Activated CD4-positive, alpha-beta memory T cell treated with anti-CD3 and anti-CD28 coated beads, Interleukin-2, amount 10 ng/mL, durations not matched to agents 7 days and 5 days (primary cell): ENCODE measurements around the gene MNDA. TPM values are rescaled to one million over a fixed set of nuclear protein-coding genes. Genes with fewer than 3 reads are reported as not detected.

ENCODE experiments used
- CTCF ChIA-PET: fragments of 350-600 bp; sonication (Branson Sonifier 250); formaldehyde crosslinking; loops from one replicate; lab custom pipeline; 2021; ENCODE audit warnings: antibody characterized with exemption, inconsistent platforms; lab: Charles Lee
- POLR2A ChIA-PET: fragments of 350-600 bp; sonication (Branson Sonifier 250); formaldehyde crosslinking; loops from one replicate; lab custom pipeline; 2021; ENCODE audit warnings: antibody characterized with exemption; lab: Charles Lee
- DNase-seq: peaks from one replicate; pipeline ENCODE4 v3.0.0-alpha.2; 2020
- H3K27ac Mint-ChIP-seq: one replicate; pipeline ENCODE4 v1.8.0; 2021; ENCODE audit warnings: mild to moderate bottlenecking, mixed read lengths
- H3K27me3 Mint-ChIP-seq: one replicate; pipeline ENCODE4 v1.8.0; 2021; ENCODE audit warnings: mixed read lengths
- H3K36me3 Mint-ChIP-seq: one replicate; pipeline ENCODE4 v1.8.0; 2021; ENCODE audit warnings: low read depth, mixed read lengths
- H3K4me1 Mint-ChIP-seq: one replicate; pipeline ENCODE4 v1.8.0; 2021; ENCODE audit warnings: mixed read lengths
- H3K4me3 Mint-ChIP-seq: one replicate; pipeline ENCODE4 v1.8.0; 2021; ENCODE audit warnings: mild to moderate bottlenecking, mixed read lengths
- H3K9me3 Mint-ChIP-seq: one replicate; pipeline ENCODE4 v1.8.0; 2021; ENCODE audit warnings: mixed read lengths
- total RNA-seq, 2 experiments: library from RNA; stranded (reverse); gene quantifications; one replicate each; pipeline ENCODE4 v1.2.3, GENCODE V29; 2021

Gene MNDA
- not detected for total RNA-seq

DNA sequence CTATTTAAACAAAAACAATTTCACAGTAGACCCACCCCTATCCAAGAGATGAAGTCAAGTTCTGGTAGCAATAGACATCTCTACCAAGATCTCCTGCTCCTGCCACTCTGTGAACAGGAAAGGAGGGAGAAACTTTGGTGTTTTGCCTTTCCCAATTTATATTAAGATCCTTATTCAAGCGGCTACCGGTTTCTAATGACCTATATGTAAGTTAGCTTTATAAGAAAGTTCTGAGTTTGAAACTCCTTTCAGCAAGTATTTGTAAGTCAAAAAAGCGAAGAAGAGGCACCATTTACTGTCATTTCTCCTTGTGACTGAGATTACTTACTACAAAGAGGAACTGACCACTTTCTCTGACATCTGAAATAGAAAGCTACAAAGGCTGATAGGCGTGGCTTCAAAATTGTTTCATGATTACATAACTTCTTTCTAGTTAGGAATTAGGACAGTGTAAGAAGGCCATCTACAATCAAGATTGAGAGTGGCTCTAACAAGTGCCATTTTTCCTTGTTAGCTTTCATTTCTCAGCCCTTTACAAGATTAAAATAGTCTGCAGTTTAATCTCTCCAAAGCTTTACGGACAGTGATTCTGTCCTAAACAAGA lies at the start of gene MNDA:
Gene MNDA, plus strand, starts transcription at position 448 of the 604 bp plus-strand sequence. CDS start 10,803 bp downstream, outside the sequence.
- ChIA-PET CTCF (no interaction called here), POLR2A (interaction anchor here (1.3 kb wide), 1 partner anchor 12 kb away, joined by 4 read pairs; no protein-coding TSS in a partner anchor)
- no peaks in the 10 kb centered on the region for H3K27me3 Mint-ChIP-seq
- peaks cover 28% of the 10 kb centered on the region for H3K36me3 Mint-ChIP-seq
- H3K9me3 Mint-ChIP-seq, result peaks cover 30% of the 10 kb centered on the region
- DNase-seq, result no peak
- peak within 1 kb of the TSS; percentile 23 for H3K27ac Mint-ChIP-seq
- H3K4me3 Mint-ChIP-seq, result no peak within 1 kb of the TSS
- H3K4me1 Mint-ChIP-seq, result peaks cover 12% of the 10 kb centered on the region

DNA sequence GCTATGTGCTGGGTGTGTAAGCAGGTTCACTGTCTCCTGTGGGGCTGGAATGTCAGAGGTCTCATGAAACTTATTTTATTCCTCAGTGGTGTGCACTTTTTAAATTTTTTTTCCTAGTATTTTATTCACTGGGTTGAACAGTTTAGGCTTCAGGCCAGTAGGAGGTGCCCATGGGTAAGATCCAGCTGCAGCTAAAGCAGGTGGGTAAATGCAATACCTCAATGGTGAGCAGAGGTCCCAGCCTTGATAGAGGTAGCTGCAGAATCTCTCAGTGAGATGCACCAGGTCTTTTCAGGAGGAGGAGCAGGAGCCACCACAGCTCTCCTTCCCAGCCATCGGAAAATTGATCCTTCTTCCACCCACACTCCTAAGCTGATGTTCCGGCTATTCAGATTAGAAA lies 37.5 kb upstream of the MNDA start:
- peaks cover 2% of the 10 kb centered on the region for H3K27me3 Mint-ChIP-seq
- no peak overlapping the region for H3K27ac Mint-ChIP-seq
- ChIA-PET CTCF (interaction anchor here (0.9 to 2.6 kb wide), 7 partner anchors 26 to 360 kb away, joined by 3 to 19 read pairs (median 3); partner anchors contain the start of gene AIM2), POLR2A (interaction anchor here (1.0 to 1.4 kb wide), 2 partner anchors 182 to 215 kb away, joined by 3 read pairs; no protein-coding TSS in a partner anchor)
- H3K9me3 Mint-ChIP-seq, result no peaks in the 10 kb centered on the region
- H3K36me3 Mint-ChIP-seq, result no peaks in the 10 kb centered on the region
- H3K4me3 Mint-ChIP-seq, result no peak overlapping the region
- no peaks in the 10 kb centered on the region for H3K4me1 Mint-ChIP-seq
- DNase-seq, result peak; percentile 46

DNA sequence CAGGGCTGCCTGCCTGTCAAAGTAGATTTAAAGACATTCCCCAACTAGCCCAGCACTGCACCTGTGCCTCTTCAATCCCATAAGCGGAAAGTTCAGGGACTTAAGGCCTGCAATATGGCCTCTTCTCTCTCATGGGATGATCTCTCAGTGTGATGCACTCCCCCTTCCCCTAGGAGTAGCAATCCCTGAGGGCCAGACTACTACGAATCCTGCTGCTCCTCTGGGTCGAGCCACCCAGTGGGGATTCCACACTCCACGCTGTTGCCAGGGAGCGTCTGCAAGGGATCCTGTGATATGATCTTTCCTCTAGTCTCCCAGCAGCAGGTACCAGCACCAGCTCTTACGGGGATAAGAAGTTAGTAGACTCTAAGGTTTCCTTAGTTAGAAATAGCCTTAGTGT lies 36.9 kb upstream of the MNDA start:
- no peak overlapping the region for H3K4me3 Mint-ChIP-seq
- no peaks in the 10 kb centered on the region for H3K36me3 Mint-ChIP-seq
- peaks cover 2% of the 10 kb centered on the region for H3K27me3 Mint-ChIP-seq
- no peak for DNase-seq
- POLR2A ChIA-PET, result interaction anchor here (0.6 to 1.4 kb wide), 3 partner anchors 181 to 215 kb away, joined by 3 read pairs; partner anchors contain the start of gene IFI16
- no peak overlapping the region for H3K27ac Mint-ChIP-seq
- H3K4me1 Mint-ChIP-seq, result no peaks in the 10 kb centered on the region
- H3K9me3 Mint-ChIP-seq, result no peaks in the 10 kb centered on the region
- CTCF ChIA-PET, result interaction anchor here (0.9 to 2.6 kb wide), 7 partner anchors 25 to 360 kb away, joined by 3 to 19 read pairs (median 4); partner anchors contain the start of gene AIM2

DNA sequence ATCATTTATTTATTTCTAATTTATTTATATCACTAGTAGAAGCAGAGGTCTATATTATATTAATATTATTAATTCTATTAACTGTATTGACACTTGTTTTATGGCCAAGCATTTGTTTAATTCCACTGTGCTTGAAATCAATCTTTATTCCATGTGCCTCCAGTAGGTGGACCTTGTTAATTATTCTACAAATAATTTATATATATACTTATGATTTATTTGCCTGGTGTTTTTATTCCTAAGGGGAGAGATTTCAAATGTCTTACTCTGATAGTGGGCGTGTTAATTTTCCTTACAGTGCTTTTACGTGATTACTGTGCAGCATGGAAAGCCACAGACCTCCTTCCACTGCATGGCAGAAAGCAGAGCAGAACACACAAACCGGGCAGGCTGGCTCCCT lies 32.6 kb upstream of the MNDA start:
- POLR2A ChIA-PET, result no interaction called here

DNA sequence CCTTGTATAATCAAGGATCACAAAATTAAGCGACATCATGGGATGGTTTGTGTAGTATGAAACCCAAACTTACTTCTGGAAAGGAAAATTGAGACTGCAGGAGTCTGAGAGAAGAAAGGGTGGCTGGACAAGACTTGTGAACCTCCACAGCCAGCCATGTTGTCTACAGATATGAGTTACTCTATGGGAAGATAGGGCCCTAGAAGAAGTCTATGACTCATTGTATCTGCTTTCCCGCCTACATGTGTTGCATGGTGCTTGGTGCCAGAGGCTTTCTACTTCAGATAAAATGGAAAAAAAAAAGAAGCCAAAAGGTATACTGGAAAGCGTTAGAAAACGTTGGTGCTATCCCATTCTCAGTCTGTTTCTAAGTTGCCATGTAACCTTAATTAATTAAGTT lies 31.5 kb upstream of the MNDA start:
- H3K4me1 Mint-ChIP-seq, result peaks cover 2% of the 10 kb centered on the region
- no peak overlapping the region for H3K4me3 Mint-ChIP-seq
- no peak for DNase-seq
- ChIA-PET POLR2A (no interaction called here), CTCF (interaction anchor here (1.2 kb wide), 1 partner anchor 198 kb away, joined by 3 read pairs; no protein-coding TSS in a partner anchor)
- no peaks in the 10 kb centered on the region for H3K36me3 Mint-ChIP-seq
- peaks cover 10% of the 10 kb centered on the region for H3K27me3 Mint-ChIP-seq
- H3K9me3 Mint-ChIP-seq, result no peaks in the 10 kb centered on the region
- H3K27ac Mint-ChIP-seq, result no peak overlapping the region

More for the DNA sequence above, 32.6 kb upstream of the MNDA start:
- Mint-ChIP-seq H3K27ac (no peak overlapping the region), H3K4me3 (no peak overlapping the region), H3K36me3 (no peaks in the 10 kb centered on the region), H3K27me3 (peaks cover 9% of the 10 kb centered on the region), H3K4me1 (peaks cover 2% of the 10 kb centered on the region), H3K9me3 (no peaks in the 10 kb centered on the region)
- DNase-seq, result no peak
- CTCF ChIA-PET, result no interaction called here

DNA sequence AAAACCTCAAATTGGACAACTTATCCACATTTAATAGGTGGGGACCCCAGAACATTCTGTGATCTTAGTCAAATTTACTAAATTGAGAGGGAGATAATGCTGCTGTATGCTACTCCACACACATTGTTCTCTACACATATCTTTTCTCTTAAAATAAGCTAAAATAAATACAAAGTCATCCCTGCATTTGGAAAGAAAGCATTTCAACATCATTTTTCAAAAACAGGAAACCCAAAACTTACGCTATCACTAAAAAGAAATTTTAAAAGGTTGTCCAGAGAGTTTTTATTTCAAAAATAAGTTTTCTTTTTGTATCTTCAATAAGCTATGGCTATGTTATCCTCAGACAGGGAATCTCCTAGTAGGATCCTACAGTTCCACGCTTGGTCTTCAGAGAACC lies 30.6 kb upstream of the MNDA start:
- Mint-ChIP-seq H3K27ac (no peak overlapping the region), H3K4me1 (peaks cover 2% of the 10 kb centered on the region), H3K27me3 (peaks cover 10% of the 10 kb centered on the region), H3K36me3 (no peaks in the 10 kb centered on the region), H3K9me3 (no peaks in the 10 kb centered on the region), H3K4me3 (no peak overlapping the region)
- DNase-seq, result no peak
- ChIA-PET POLR2A (no interaction called here), CTCF (interaction anchor here (1.2 kb wide), 1 partner anchor 197 kb away, joined by 3 read pairs; no protein-coding TSS in a partner anchor)

DNA sequence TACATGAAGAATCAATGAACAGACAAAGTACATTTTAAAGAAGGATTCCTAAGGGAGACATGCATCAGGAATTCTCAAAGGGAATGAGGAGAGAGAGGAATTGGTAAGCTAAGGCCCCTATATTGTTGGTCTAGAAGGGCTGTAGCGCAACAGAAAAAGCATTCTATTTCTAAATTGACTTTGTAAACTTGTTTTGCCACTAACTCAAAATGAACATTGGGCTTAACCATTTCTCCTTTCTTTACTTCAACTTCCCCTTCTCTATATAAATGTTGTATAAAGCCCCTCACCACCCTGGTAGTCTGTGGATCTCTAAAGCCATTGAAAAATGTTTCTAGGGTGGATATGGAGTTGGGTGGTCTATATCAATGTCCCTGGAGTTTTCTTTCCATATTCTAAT lies 29.8 kb upstream of the MNDA start:
- Mint-ChIP-seq H3K9me3 (no peaks in the 10 kb centered on the region), H3K27ac (no peak overlapping the region), H3K27me3 (peaks cover 10% of the 10 kb centered on the region), H3K36me3 (no peaks in the 10 kb centered on the region), H3K4me3 (no peak overlapping the region), H3K4me1 (peaks cover 2% of the 10 kb centered on the region)
- CTCF ChIA-PET, result interaction anchor here (0.7 kb wide), 1 partner anchor 214 kb away, joined by 4 read pairs; no protein-coding TSS in a partner anchor
- no peak for DNase-seq
- POLR2A ChIA-PET, result no interaction called here

DNA sequence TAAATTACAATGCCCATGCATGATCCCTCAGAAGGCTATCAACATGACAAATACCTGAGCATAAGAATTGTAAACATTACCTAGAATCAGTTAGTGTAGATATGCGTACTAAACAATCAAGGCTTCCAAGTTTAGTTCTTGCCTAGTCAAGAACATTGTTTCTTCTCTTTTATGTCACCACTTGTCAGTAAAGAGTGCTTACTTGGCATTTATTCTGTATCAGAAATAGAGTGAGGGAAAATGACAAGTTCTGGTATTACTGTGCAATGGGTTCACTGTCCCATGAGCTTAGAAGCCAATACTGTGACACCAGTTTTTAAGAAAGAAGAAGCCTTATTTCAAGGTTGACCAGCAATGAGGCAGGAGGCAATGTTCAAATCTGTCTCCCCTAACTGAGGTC lies 27.5 kb upstream of the MNDA start:
- H3K4me3 Mint-ChIP-seq, result no peak overlapping the region
- H3K4me1 Mint-ChIP-seq, result peaks cover 2% of the 10 kb centered on the region
- no peaks in the 10 kb centered on the region for H3K9me3 Mint-ChIP-seq
- ChIA-PET POLR2A (interaction anchor here (0.6 kb wide), 1 partner anchor 251 kb away, joined by 3 read pairs; no protein-coding TSS in a partner anchor), CTCF (no interaction called here)
- no peak for DNase-seq
- H3K27me3 Mint-ChIP-seq, result peaks cover 13% of the 10 kb centered on the region
- no peak overlapping the region for H3K27ac Mint-ChIP-seq
- H3K36me3 Mint-ChIP-seq, result no peaks in the 10 kb centered on the region

DNA sequence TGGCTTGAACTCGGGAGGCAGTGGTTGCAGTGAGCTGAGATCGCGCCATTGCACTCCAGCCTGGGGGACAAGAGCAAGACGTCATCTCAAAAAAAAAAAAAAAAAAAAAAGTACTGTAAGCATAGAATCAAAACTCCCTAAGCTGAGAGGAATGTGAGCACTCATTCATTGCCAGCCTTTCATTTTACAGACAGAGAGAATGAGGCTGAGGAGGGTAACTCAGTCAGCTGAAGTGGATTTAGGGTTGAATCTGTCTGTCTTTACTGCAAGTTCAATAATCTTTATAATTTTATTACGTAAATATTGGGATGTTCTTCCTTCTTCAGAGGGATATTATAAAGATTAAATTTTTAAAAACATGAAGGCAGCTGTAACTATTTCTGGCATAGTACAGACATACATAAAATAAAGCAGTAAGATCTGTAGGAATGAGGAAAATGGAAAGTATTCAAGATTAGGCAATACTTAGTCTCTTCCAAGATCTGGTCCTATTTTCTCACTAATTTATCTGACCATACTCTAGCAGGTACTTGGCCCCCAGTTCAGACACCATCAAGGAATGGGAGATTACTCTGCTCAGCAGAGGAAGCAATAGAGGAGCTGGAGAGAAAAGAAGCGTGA lies 24.1 kb upstream of the MNDA start:
- Mint-ChIP-seq H3K36me3 (no peaks in the 10 kb centered on the region), H3K4me1 (no peaks in the 10 kb centered on the region), H3K27ac (no peak overlapping the region), H3K9me3 (no peaks in the 10 kb centered on the region), H3K4me3 (no peak overlapping the region), H3K27me3 (peaks cover 12% of the 10 kb centered on the region)
- no peak for DNase-seq
- POLR2A ChIA-PET, result interaction anchor here (1.5 kb wide), 1 partner anchor 12 kb away, joined by 3 read pairs; no protein-coding TSS in a partner anchor
- CTCF ChIA-PET, result interaction anchor here (1.7 kb wide), 1 partner anchor 12 kb away, joined by 3 read pairs; no protein-coding TSS in a partner anchor

DNA sequence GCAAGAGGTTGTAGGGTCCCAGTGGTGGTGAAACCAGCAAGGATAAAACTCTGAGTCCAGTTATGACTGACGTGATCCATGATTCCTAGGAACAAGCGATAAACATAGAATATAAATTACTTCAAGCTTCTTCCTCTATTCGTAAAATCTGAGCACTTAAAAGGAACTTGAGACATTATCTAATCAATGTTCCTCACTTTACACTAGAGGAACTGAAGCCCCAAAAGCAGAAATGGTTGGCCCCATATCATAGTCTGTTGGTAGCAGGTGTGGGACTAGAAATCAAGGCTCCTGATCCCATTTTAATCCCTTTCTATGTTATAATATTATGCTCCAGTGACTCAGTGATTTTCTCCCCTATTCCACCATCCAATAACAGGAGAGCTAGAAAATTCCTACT lies 21.9 kb upstream of the MNDA start:
- no peak overlapping the region for H3K4me3 Mint-ChIP-seq
- DNase-seq, result no peak
- peaks cover 3% of the 10 kb centered on the region for H3K27me3 Mint-ChIP-seq
- ChIA-PET CTCF (no interaction called here), POLR2A (no interaction called here)
- no peaks in the 10 kb centered on the region for H3K36me3 Mint-ChIP-seq
- no peaks in the 10 kb centered on the region for H3K4me1 Mint-ChIP-seq
- H3K27ac Mint-ChIP-seq, result no peak overlapping the region
- H3K9me3 Mint-ChIP-seq, result no peaks in the 10 kb centered on the region

DNA sequence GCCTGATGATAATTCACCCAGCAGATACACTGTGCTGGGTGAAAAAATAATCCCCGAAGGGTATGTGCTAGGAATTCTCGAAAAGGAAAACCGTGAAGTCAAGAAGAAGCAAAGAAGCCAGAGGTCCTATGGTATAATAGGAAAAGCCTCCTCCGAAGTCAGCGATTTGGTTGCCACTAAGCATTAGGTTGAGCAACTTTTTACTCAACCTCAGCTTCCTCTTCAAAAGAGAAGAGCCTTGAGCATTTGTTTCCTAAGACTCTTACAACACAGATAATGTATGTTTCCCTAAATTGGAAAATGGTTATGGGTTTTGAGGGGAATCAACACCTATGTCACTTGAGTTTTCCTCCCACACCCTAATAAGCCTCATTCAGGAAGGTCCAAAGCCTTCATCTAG lies 21.3 kb upstream of the MNDA start:
- H3K27ac Mint-ChIP-seq, result no peak overlapping the region
- peaks cover 3% of the 10 kb centered on the region for H3K27me3 Mint-ChIP-seq
- no peak overlapping the region for H3K4me3 Mint-ChIP-seq
- POLR2A ChIA-PET, result no interaction called here
- H3K4me1 Mint-ChIP-seq, result no peaks in the 10 kb centered on the region
- CTCF ChIA-PET, result no interaction called here
- no peak for DNase-seq
- no peaks in the 10 kb centered on the region for H3K36me3 Mint-ChIP-seq
- no peaks in the 10 kb centered on the region for H3K9me3 Mint-ChIP-seq

DNA sequence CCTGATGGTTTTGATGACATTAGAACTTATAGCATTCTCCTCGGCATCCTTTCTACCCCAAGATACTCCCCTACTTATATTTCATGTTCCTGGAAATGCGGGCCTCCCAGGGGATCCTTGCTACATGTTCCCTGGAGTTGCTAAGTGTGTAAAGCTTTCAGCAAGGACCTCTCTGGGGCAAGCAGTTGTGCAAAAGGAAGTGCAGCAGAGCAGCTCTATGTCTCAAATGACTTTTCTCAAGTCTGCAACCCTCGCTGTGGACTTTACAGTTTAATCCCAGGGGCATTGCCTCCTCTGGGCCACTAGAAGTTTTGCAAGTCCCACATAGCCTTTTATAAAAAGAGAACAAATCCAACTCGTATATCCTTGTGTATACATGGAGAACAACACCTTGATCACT lies 20.8 kb upstream of the MNDA start:
- Mint-ChIP-seq H3K27ac (no peak overlapping the region), H3K27me3 (peaks cover 3% of the 10 kb centered on the region), H3K36me3 (no peaks in the 10 kb centered on the region), H3K9me3 (no peaks in the 10 kb centered on the region), H3K4me1 (no peaks in the 10 kb centered on the region), H3K4me3 (no peak overlapping the region)
- POLR2A ChIA-PET, result no interaction called here
- CTCF ChIA-PET, result no interaction called here
- DNase-seq, result no peak

DNA sequence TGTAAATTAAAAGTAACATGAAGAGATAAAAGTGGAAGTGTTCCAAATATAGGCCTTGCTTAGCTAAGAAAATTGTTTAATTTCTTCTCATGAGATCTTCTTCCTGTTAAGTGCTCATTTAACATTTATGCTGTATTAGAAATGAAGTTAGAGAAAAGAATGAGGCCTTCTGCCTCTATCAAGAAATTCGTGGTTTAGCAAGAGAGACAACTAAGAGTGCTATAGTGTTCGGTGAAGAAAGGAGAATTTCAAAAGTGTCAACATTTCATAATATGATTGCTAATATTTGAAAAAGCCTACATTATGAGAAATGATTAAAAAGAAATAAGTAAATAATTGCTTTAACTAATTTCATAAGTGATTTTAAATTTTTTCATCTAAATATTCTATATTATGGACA lies 18.8 kb upstream of the MNDA start:
- Mint-ChIP-seq H3K27me3 (peaks cover 3% of the 10 kb centered on the region), H3K9me3 (no peaks in the 10 kb centered on the region), H3K36me3 (no peaks in the 10 kb centered on the region), H3K4me1 (no peaks in the 10 kb centered on the region), H3K4me3 (no peak overlapping the region), H3K27ac (no peak overlapping the region)
- ChIA-PET CTCF (interaction anchor here (1.0 kb wide), 1 partner anchor 186 kb away, joined by 6 read pairs; no protein-coding TSS in a partner anchor), POLR2A (no interaction called here)
- no peak for DNase-seq
